ENCODE results near the gene KRT76.
"Not testable (repeated sequence)": the region's sequence is repeated elsewhere in the genome, so short reads cannot be mapped to it uniquely, and the experiment has no call there.

The KRT76 gene

DNA sequence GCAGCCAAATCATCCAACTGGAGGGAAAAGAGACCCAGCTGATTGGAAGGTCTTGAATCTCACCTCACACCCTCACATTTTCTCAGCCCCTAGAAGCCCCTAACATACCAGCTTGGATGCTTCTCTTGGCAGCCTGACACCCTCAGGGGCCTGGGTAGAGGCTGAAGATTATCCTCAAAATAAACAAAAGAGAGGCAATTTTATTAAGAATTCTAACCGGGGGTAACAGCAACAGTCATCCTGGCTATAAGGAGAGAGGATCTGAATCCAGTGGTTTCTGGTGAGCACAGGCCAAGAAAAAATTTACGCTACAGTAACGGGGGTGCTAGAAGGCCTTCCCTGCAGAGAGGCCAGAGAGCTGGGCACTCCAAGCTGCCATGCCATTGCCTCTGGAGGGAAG lies 21.6 kb downstream of the KRT76 start:
- DNase-seq: no peak

DNA sequence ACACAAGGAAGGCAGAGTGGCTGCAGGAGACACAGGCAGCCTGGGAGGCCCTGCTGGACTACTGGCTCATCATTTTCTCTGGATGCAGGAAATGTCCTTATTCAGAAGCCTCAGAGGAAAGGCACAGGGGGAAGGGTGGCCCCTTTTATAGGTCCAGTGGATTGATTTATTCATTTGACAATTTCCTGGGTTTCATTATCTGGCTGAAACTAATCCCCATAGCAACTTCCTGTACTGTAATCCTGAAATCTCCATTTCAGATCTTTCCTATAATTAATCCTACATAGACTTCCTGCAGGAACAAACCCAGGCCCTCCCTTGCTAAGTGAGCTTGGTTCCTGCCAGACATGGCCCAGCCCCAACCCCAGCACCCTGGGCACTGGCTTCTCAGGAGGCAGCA lies 23.0 kb downstream of the KRT76 start:
- DNase-seq: no peak

DNA sequence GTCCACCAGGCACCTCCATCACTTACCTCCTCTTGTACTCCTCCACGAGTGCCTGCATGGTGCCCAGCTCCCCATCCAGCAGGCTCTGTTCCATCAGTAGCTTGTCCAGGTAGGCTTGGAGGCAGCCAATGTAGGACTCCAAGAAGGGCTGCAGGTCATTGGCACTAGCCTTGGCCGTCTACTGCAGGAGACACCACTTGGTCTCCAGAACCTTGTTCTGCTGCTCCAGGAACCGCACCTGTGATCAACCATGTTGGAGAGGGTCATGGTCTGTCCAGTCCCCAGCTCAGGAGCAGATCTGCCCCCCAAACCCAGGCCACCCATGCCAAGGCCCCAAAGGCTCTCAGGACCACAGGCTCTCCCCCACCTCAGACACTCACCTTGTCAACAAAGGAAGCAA lies 23.9 kb downstream of the KRT76 start:
- no peak for DNase-seq

DNA sequence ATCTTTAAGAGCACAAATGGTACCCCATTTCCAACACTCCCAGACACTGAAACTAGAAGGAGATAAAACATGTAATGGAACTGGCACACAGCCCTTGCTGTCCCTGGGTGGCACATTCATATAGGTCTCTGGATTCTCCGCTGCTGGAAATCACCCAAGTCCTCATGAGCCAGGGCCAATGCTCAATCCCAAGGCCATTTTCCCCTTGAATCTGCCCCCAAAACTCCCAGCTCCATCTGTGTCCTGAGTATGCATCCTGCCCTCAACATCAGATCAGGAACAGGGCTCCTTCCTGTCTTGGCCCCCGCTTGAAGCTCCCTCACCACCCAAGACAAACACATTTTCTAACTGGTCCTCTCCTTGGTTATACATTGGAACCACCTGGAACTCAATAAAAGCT lies 24.6 kb downstream of the KRT76 start:
- DNase-seq: no peak

DNA sequence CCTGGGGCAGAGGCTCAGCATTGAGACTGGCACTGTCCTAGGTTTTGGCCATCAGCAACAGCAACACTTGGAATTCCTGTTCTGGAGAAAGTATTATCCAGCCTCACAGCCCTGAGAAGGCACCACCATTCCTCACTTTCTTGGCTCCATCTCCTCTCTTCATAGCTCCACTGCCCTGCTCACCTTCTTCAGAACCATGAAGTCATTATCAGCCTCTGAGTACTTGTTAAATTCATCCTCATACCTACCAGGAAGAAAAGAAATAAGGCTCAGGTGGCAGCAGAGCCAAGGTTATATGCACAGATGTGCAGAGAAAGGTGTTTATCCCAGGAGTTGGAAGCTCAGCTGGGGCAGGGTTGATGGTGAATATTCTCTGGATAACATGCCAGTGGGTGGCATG lies 25.4 kb downstream of the KRT76 start:
- no peak for DNase-seq

DNA sequence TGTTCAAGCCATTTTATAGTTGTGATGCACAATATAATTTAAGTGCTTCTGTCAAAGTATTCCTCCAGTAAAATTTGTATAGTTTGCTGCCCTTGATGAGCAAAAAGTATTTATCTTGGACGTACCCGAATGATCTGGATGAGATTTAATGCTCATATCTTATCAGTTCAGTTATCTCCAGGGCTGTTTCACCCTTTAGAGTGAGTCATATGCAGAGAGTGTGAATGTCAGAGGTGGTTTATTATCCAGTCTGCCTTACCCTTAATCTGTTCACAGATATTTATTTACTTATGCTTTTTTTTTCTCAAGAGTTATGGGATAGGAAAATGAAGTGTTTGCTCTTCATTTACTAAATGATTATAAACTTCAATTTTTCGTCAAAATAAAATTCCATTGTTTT lies 26.6 kb downstream of the KRT76 start:
- not testable (repeated sequence) for DNase-seq

DNA sequence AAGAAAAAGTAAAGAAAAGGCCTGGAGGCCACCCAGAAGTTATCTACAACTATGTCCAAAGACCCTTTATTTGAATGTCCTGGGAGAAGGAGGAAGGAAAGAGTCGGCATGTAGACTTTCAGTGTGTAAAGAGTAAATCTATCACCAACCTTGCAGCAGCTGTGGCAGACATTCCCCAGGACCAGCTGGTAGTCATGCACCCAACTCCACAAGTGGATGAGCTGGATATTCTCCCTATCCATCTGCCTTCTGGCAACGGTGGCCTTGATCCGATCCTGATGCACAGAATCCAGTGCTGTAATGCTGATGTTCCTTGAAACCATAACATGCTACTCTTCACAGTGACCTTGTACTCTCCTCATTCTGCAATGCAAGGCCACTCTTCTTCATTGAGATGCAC lies 27.3 kb downstream of the KRT76 start:
- DNase-seq: no peak

DNA sequence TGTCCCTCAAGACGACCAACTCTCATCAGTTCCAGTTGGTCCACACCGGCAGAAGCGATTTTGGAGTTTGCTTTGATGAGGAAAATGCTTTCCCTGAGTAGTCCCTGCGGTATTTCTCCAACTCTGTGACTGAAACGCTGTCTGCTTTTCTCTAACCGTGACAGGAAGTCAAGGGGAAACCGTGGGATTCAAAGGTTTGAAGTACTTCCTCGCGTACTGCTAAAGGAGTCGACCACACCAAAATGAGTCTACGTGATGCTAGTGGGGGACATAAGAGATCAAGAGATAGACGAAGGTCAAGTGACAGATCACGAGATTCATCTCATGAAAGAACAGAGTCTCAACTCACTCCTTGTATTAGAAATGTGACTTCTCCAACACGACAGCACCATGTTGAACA lies 28.6 kb downstream of the KRT76 start:
- no peak for DNase-seq

DNA sequence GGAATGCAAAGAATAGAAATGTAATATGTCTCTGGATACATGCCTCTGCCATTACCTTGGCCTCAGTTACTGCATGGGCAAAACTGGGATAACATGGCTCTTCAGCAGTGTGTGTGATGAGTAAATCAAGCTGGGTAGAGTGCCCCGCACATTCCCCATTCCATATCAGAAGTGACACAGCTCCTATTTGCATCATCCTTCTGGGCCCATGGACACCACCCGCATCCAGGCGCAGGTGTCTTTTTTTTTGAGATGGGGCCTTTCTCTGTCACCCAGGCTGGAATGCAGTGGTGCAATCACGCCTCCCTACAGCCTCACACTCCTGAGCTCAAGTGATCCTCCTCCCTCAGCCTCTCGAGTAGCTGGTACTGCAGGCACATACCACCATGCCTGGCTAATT lies 31.6 kb downstream of the KRT76 start:
- no peak for DNase-seq

DNA sequence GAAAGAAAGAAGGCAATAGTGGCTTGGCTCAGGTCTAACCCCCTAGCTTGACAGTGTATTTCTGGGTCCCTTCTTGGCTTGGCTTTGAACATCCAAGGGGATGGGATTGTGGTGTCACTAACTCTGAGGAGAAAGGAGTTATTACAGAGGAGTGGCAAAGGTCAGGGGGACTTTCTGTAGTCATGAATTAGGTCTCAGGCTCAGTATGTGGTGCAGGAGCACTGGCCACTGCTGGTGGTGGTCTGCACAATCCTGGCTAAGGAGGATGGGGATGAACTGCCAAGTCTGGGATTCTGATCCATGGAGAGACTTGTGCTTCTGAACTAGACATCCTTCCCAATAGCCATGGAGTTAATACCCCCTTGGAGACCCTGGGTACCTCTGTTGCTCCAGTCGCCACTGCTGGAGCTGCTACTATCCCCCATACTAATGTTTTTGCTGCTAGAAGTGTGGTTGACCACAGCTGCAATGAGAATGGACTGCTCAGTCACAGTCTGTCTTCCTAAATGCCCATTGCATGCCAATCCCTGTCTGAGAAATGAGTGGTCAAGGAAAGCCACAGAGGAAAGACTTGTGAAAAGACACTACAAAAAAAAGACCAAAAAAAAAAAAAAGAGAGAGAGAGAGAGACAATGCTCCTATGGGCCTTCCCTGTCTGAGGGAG lies 32.5 kb downstream of the KRT76 start:
- no peak for DNase-seq

DNA sequence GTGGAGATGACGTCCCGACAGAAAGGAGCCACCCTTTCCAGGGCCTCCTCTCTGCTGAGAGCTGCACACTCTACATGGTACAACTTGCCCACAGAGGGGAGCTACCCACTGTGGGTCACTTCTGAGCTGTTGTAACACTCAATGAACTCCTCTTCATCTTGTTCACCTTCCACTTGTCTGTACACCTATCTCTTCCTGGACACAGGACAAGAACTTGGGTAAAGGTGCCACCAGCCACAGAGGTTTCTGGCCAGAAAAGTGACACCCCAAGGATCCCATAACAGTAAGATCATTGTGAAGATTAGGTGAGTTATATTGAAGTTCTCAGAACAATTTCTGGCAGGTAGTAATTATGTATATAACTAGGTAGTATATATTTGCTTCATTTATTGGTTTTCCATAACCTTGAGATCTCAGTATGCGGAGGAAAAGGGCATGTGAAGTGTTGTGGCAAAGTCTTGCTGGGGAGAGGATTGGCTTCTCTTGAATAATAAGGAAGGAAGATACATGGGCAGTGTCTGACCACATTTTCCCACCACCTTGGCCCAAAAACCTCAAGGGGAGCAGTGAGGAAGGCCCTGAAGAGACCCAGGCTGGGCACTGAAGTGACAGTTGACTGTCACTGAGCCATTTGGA lies 34.2 kb downstream of the KRT76 start:
- no peak for DNase-seq

DNA sequence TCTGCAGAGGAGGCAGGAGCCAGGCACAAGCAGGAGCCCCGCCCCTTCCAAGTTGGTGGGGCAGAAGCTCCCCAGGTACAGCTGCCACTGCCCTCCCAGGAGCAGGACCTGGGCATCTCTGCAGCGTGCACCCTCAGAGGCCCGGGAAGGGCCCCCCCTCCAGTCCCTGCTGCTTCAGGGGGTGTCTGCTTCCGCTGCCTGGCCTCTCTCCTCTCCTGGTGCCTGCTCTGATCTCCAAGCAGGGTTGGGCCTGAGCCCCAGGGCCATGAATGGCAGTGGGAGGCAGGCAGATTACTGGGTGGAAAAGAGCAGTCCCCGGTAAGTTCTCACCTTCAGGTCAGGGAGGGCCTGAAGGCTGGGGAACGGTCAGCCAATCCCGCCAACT lies 35.0 kb downstream of the KRT76 start:
- DNase-seq: no peak

DNA sequence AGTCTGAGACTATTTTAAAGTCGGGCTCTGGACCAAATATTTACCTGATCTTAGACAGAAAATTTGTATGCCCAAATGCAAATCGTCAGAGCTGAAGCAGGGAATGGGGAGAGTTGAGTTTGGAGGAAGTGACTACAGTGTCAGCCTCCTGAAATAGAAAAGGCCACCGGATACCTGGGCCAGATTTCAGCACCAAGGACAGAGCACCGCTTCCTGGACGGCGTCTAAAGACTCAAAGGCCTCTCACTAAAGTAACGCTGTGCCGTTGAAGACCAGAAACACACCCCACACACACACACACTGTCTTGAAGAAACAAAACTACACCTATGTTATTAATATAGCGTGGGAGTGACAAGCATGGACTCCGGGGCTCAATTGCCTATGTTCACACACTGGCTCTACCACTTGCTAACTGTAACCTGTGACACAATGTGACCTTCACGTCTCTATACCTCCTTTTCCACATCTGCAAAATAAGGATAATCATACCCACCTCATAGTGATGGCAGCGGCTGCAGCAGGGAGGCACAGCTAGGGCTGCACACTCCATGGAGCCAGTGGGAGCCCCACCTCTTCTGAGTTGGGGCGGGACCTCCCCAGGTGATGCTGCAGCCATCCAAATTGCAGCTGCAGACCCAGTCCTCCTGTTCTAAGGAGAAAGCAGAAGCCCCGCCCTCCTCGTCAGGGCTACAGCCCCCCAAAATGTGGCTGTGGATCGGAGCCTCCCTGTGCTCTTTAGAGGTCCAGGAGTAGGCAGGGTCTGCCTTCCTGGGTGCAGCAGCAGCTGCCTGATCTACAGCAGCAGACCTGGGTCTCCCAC lies 35.6 kb downstream of the KRT76 start:
- DNase-seq: no peak

DNA sequence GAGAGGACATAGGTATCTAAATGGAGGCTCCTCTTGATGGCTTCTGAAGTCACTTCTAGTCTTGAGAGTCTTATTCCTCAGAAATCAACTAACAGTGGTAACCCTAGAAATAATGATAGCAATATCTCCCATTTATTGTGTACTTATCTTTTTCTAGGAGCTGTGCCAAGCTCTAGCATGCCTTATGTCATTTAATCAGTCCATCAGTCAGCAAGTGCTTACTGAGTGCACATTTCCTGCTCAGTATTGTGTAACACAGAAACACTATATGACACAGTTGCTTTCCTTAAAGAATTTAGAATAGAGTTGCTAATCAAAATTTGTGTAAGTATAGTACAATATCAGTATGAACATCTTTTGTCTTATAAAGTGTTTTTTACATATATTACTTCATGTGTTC lies 36.6 kb downstream of the KRT76 start:
- peak; percentile 70 for DNase-seq

DNA sequence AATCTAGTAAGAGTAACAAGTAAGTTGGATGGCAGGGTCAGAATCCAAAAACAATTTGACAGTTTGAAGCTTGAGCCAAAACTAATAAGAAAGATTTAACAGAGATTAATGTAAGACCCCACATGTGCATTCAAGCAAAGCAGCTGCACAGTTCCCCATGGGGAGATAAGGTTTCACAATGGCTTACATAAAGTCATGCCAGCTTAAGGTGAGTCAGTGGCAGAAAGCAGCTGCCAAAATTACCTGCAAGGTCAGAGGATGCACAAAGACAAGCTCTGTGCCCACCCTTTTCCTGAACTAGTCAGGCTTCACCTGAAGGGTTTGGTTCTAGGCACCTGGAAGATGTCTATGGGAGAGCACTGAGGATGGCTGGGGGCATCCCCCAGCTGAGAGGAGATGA lies 37.2 kb downstream of the KRT76 start:
- peak; percentile 14 for DNase-seq

DNA sequence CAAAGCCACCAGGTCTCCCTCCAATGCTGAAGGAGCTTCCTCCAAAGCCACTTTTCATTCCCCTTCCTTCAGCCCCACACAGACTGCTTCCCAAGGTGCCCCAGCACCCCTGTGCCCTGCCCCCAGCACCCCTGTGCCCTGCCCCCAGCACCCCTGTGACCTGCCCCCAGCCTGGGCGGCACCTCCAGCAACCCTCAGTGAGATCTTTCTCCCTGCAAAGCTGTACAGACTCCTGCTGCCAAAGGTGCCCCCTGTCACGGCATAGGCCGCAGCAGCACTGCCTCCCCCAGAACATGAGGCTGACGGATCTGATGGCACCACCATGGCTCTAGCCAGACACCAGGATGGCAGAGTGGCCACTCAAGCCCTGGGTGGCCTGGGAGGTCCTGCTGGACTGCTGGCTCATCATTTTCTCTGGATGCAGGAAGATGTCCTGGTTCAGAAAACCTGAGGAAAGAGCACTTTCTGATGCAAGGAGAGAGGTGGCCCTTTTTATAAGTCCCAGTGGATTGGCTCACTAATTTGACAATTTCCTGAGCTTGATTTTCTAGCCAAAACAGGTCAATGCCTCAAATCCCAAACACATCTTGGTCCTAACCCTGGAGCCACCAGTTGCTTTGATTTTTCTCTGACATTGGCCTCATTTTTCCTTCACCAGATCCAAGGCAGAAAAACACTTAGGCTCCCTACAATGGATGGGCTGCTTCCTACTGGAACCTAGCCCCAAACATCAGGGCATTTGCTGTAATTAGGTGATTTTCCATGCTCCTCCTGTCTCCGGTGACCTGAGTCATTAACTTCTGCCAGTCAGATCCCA lies 41.1 kb downstream of the KRT76 start:
- no peak for DNase-seq

DNA sequence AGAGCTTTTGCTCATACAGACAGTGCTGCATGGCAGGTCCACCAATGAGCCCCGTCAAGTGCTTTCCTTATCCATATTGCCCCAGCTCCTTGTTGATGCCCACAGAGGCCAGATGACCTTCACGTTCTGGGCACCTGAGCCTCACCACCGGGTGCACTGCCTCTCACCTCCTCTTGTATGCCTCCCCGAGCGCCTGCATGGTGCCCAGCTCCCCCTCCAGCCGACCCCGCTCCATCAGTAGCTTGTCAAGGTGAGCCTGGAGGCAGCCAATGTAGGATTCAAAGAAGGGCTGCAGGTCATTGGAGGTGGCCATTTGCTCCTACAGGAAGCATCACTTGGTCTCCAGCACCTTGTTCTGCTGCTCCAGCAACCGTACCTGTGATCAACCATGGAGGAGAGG lies 42.0 kb downstream of the KRT76 start:
- DNase-seq: no peak

DNA sequence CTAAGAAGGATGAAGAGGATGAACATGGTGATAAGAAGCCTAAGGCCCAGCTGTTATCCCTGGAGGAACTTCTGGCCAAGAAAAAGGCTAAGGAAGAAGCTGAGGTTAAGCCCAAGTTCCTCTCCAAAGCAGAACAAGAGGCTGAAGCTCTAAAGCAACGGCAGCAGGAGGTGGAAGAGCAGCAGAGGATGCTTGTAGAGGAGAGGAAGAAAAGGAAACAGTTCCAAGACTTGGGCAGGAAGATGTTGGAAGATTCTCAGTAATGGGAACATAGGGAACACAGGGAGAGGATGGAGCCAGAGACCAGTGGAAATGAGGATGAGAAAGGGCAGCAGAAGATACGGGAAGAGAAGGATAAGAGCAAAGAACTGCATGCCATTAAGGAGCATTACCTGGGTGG lies 46.4 kb downstream of the KRT76 start:
- DNase-seq: no peak

DNA sequence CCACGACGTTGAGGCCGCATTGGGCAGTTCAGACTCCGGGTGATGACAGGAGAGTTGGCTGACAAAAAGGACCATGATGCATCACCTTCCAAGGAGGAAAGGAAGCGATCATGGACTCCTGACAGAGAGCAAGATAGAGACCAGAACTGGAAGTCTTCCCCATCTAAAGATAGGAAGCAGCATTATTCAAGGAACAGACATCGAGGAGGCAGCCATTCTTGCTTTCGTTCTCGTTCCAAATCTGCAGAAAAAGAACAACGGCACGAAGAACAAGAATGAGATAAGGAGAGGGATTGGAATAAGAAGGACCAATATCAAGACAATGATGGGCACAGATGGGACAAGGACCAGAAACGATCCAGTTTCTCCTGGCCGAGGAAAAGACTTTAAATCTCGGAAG lies 46.8 kb downstream of the KRT76 start:
- DNase-seq: no peak

DNA sequence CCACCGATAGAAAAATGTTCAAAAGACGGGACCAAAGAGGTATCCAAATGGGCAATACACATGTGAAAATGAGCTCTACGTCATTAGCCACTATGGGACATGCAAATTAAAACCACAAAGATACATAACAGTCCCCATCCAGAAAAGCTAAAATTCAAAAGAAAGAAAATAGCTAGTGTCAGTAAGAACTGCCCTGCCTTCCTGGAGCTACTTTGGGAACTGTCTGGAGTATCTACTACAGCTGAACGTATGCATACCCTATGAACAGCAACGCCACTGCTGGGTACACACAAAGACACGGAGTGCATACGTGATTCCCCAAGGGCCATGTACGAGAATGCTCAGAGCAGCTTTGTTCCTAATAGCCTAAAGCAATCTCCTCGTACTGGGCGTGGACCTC lies 48.0 kb downstream of the KRT76 start:
- DNase-seq: no peak

DNA sequence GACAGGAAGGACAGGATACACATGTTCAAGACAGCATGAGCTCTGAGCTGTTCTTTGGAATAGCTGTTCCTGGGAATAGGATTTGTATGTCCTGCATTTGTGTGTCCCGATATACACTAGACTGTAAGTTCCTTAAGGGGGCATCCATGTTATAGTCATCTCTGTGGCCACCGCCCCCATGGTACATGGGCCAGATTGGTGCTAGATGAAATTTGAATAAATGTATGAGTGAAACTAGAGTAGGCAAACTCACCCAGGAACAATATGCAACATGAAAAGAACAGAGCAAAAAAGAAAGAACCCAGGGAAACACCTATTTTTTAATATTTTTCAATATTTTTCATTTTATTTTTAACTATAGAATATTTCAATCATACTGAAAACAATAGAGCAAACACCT lies 48.8 kb downstream of the KRT76 start:
- no peak for DNase-seq

DNA sequence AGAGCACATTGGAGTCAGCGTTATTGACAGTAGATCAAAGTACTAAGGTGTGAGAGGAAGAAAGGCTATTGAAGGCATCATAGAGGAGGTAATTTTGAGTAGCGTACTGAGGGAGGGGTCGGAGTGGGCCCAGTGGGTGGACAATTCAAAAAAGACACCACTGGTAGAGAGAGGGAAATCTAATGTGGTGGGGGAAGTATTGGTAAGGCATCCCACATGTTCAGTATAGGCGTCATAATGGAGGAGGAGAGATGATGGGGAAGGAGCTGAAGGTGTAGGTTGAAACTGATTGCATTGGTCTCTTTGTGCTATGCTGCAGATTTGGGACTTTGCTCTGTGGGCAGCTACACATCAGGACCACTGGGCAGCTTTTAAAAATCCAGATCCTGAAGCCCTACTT lies 50.1 kb downstream of the KRT76 start:
- no peak for DNase-seq

DNA sequence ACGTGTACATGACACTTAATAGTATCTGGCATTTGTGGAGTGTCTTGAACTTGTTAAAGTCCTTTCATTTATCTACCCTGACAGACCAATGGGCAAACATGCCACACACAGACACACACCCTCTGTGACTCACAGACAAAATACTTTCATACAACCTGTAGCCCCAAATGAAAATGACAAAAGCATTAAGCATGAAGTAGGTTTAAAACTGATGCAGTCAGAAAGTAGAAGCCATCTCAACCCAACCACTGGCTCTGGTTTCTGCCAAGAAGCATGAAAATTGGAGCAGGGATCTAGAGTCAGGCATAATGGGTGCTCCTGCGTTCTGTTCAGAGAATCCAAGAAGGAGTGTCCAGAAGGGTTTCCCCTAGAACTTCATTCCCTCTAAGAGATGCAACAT lies 50.7 kb downstream of the KRT76 start:
- no peak for DNase-seq

DNA sequence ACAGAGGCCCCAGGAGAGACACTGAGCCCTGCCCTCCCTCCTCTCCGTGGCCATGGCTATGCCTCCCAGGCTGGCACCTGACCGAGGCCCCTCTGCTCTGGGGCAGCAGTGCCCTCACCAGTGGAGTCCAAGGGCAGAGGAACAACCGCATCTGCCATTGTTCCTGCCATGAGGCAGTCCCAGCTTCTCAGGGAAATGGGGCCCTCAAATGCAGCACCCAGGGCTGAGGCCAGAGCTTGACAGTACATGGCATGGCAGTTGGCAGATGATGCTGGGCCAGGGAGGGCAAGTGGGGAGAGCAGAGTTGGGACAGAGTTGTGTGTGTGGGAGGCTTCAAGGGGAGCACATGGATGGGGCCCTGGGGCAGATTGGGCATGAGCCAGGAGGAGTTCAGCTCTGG lies 52.8 kb downstream of the KRT76 start:
- no peak for DNase-seq

All from NCI-H1105 treated with DMSO at 0.1 percent for 48 hours (cell line).